Upper lobe of right lung (tissue), 1 donor: ENCODE measurements around the gene POMGNT1. TPM values are rescaled to one million over a fixed set of nuclear protein-coding genes. Genes with fewer than 3 reads are reported as not detected.

Source experiments
- ATAC-seq: fragments of 200-7000 bp; cut with Tn5 transposase; one replicate; pipeline ENCODE4 v1.9.1; 2020; ENCODE audit warnings: mild to moderate bottlenecking, moderate library complexity
- DNase-seq: peaks from one replicate; pipeline ENCODE4 v3.0.0-alpha.2; 2020
- H3K27ac ChIP-seq: fragments of 200-600 bp; one replicate; pipeline ENCODE4 v1.8.0; 2022
- H3K27me3 ChIP-seq: fragments of 200-600 bp; one replicate; pipeline ENCODE4 v1.8.0; 2022; ENCODE audit warnings: mild to moderate bottlenecking
- H3K36me3 ChIP-seq: fragments of 200-600 bp; one replicate; pipeline ENCODE4 v1.8.0; 2022
- H3K4me1 ChIP-seq: fragments of 200-600 bp; one replicate; pipeline ENCODE4 v1.8.0; 2022
- H3K4me3 ChIP-seq: fragments of 200-600 bp; one replicate; pipeline ENCODE4 v1.8.0; 2022; ENCODE audit warnings: mild to moderate bottlenecking
- H3K9me3 ChIP-seq: fragments of 200-600 bp; one replicate; pipeline ENCODE4 v1.8.0; 2022
- CTCF ChIP-seq: fragments of 200-600 bp; IDR thresholded peaks from one replicate; pipeline ENCODE4 v1.8.0; 2022; ENCODE audit warnings: antibody characterized with exemption
- intact Hi-C: fragments of 100-400 bp; cut with DNase I; formaldehyde crosslinking; loops from one replicate; pipeline ENCODE4 v1.11.0; 2022
- total RNA-seq: library from RNA; stranded (reverse); fragmentation: NEBNext Ultra II Directional; extraction: Animal tissue kit (Norgen Biotek cat#: 25700); gene quantifications from one replicate; pipeline ENCODE4 v1.2.1, GENCODE V29; 2021
- donor health status: DM: no; HTN: yes; CAD: no; lungs with severe emphysema.

Gene POMGNT1
- total RNA-seq, 1 donor from 2014 or later: 63.0 TPM

- Histone ChIP-seq H3K27me3 (no peaks in the 10 kb centered on the region), H3K9me3 (no peaks in the 10 kb centered on the region), H3K36me3 (no peaks in the 10 kb centered on the region), H3K4me3 (no peak overlapping the region), H3K27ac (no peak overlapping the region), H3K4me1 (no peaks in the 10 kb centered on the region)
- DNase-seq (no peak), ATAC-seq (no peak)
- intact Hi-C loops: no loop called here
- TF ChIP-seq CTCF: no peak
Measured at GRCh38 chr1:46211051-46211450, 12.8 kb upstream of the POMGNT1 start.

DNA sequence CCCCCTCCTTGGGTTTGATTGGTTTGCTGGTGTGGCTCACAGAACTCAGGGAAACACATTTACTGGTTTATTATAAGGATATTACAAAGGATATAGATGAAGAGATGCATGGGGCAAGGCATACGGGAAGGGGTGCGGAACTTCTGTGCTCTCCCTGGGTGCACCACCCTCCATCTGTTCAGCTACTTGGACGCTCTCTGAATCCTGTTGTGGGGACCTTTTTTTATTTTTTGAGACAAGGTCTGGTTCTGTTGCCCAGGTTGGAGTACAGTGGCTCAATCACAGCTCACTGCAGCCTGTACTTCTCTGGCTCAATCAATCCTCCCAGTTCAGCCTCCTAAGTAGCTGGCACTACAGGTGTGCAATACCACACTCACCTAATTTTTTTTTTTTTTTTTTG, 12.3 kb upstream of the POMGNT1 start:
- intact Hi-C loops: no loop called here
- Histone ChIP-seq H3K4me1 (peaks cover 2% of the 10 kb centered on the region), H3K36me3 (no peaks in the 10 kb centered on the region), H3K4me3 (no peak overlapping the region), H3K9me3 (no peaks in the 10 kb centered on the region), H3K27me3 (no peaks in the 10 kb centered on the region), H3K27ac (no peak overlapping the region)
- TF ChIP-seq CTCF: no peak
- ATAC-seq (no peak), DNase-seq (no peak)

DNA sequence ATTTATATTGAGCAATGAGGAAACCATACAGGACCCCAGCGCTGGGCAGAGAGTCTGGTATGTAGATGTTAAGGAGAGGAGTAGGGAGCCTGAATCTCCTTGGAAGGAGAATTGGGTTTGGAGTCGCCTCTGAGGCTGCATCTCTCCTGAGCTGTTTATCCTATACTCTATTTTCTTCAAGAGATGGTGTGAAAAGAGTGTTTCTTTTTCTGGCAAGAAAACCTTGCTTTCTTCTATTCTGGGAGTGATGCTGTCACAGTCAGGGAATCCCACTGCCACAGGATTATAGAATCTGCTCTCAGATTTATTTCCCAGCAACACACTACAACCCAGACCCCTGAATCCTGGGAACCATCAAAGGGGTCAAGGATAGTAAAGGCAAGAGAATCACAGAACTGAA, 8.2 kb upstream of the POMGNT1 start:
- ATAC-seq (no peak), DNase-seq (no peak)
- intact Hi-C loops: no loop called here
- Histone ChIP-seq H3K27me3 (no peaks in the 10 kb centered on the region), H3K4me3 (no peak overlapping the region), H3K9me3 (no peaks in the 10 kb centered on the region), H3K4me1 (peaks cover 6% of the 10 kb centered on the region), H3K27ac (no peak overlapping the region), H3K36me3 (no peaks in the 10 kb centered on the region)
- TF ChIP-seq CTCF: no peak

- no peaks in the 10 kb centered on the region for H3K36me3 ChIP-seq
- H3K9me3 ChIP-seq: no peaks in the 10 kb centered on the region
- intact Hi-C loops: no loop called here
- TF ChIP-seq CTCF: no peak
- DNase-seq: no peak
- H3K27me3 ChIP-seq: no peaks in the 10 kb centered on the region
- H3K27ac ChIP-seq: no peak overlapping the region
- no peak overlapping the region for H3K4me3 ChIP-seq
- ATAC-seq: peak; percentile 4
- peaks cover 6% of the 10 kb centered on the region for H3K4me1 ChIP-seq
Measured at GRCh38 chr1:46205791-46206190, 7.6 kb upstream of the POMGNT1 start.

- Histone ChIP-seq H3K27me3 (no peaks in the 10 kb centered on the region), H3K4me3 (no peak overlapping the region), H3K27ac (no peak overlapping the region), H3K9me3 (no peaks in the 10 kb centered on the region), H3K4me1 (peaks cover 6% of the 10 kb centered on the region), H3K36me3 (no peaks in the 10 kb centered on the region)
- intact Hi-C loops: no loop called here
- TF ChIP-seq CTCF: no peak
- no peak for ATAC-seq
- no peak for DNase-seq
Measured at GRCh38 chr1:46205141-46205540, 6.9 kb upstream of the POMGNT1 start.

DNA sequence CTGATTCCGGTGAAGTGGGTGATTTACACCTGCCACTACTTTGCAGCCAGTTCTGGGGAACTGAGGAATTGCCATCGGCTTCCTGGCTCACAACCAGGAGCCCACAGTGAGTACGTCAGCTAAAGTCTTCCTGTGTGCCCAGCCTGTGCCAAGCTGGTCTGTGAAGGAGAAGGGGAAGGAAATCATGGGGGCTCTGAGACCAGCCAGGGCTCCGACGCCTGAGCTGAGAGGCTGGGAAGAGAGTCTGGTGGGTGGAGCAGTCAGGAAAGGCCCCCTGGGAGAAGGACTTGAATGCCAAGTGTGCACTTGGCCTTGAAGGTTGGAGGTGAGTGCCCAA, 6.1 kb upstream of the POMGNT1 start:
- intact Hi-C loops: no loop called here
- Histone ChIP-seq H3K4me1 (peaks cover 6% of the 10 kb centered on the region), H3K36me3 (no peaks in the 10 kb centered on the region), H3K27me3 (no peaks in the 10 kb centered on the region), H3K9me3 (no peaks in the 10 kb centered on the region), H3K4me3 (peak overlapping the region; percentile 74), H3K27ac (peak overlapping the region; percentile 66)
- DNase-seq (no peak), ATAC-seq (peak; percentile 64)
- TF ChIP-seq CTCF: no peak
